KMS-11 (cell line): ENCODE measurements around the gene NHSL1.

Source experiments
- H2AFZ ChIP-seq: fragments of 200-600 bp; sonication (generic); 2 replicates; pipeline ENCODE4 v1.6.1; 2016; ENCODE audit warnings: antibody characterized with exemption, mixed run types, low read depth
- H3K27ac ChIP-seq: fragments of 200-600 bp; sonication (generic); 2 replicates; pipeline ENCODE4 v1.6.1; 2016; ENCODE audit warnings: mild to moderate bottlenecking, mixed run types
- H3K27me3 ChIP-seq: fragments of 200-600 bp; sonication (generic); 2 replicates; pipeline ENCODE4 v1.6.1; 2017; ENCODE audit warnings: mild to moderate bottlenecking, low read depth, mixed run types, moderate library complexity; ENCODE audit not compliant: insufficient read depth
- H3K36me3 ChIP-seq: fragments of 200-600 bp; sonication (generic); 2 replicates; pipeline ENCODE4 v1.6.1; 2017; ENCODE audit warnings: mild to moderate bottlenecking, mixed run types; ENCODE audit not compliant: insufficient read depth
- H3K4me1 ChIP-seq: fragments of 200-600 bp; sonication (generic); 2 replicates; pipeline ENCODE4 v1.6.1; 2016; ENCODE audit warnings: mild to moderate bottlenecking, low read depth, mixed run types; ENCODE audit not compliant: poor library complexity, severe bottlenecking
- H3K4me2 ChIP-seq: fragments of 200-600 bp; sonication (generic); 2 replicates; pipeline ENCODE4 v1.7.0; 2016; ENCODE audit warnings: mild to moderate bottlenecking, mixed run types
- H3K4me3 ChIP-seq: fragments of 200-600 bp; sonication (generic); IDR thresholded peaks from 2 replicates; pipeline ENCODE4 v1.6.1; 2017; ENCODE audit warnings: low read depth, low read length, mixed read lengths; ENCODE audit not compliant: insufficient read depth
- H3K79me2 ChIP-seq: fragments of 200-600 bp; sonication (generic); 2 replicates; pipeline ENCODE4 v1.6.1; 2016; ENCODE audit warnings: low read depth, mixed run types; ENCODE audit not compliant: insufficient read depth
- H3K9ac ChIP-seq: fragments of 200-600 bp; sonication (generic); 2 replicates; pipeline ENCODE4 v1.6.1; 2016; ENCODE audit warnings: mild to moderate bottlenecking, mixed run types
- H4K20me1 ChIP-seq: fragments of 200-600 bp; sonication (generic); 2 replicates; pipeline ENCODE4 v1.6.1; 2016; ENCODE audit warnings: mild to moderate bottlenecking, mixed run types; ENCODE audit not compliant: insufficient read depth
- CTCF ChIP-seq: fragments of 200-600 bp; sonication (generic); conservative IDR thresholded peaks from 2 replicates; pipeline ENCODE4 v1.6.1; 2017; ENCODE audit warnings: low read depth, mild to moderate bottlenecking, antibody characterized with exemption, low read length, moderate library complexity, mixed read lengths

NHSL1 gene

GRCh38 chr6:138538390-138539031 is 39.2 kb upstream of the NHSL1 start:
- Histone ChIP-seq H3K4me3 (no peak overlapping the region), H2AFZ (0 out of 2 replicates have a peak overlapping the region, but pooled peaks have one; percentile 6), H3K27me3 (no peaks in the 10 kb centered on the region), H3K79me2 (no peaks in the 10 kb centered on the region), H3K36me3 (no peaks in the 10 kb centered on the region), H3K9ac (no peak overlapping the region), H3K4me2 (peak overlapping the region; percentile 60), H3K4me1 (peaks cover 18% of the 10 kb centered on the region), H4K20me1 (no peaks in the 10 kb centered on the region), H3K27ac (peak overlapping the region; percentile 10; the same call in 1 of the 2 replicates)
- TF ChIP-seq CTCF, result no peak

GRCh38 chr6:138537106-138537505 is 37.8 kb upstream of the NHSL1 start:
- H3K79me2 ChIP-seq, result no peaks in the 10 kb centered on the region
- H2AFZ ChIP-seq, result no peak overlapping the region
- H3K9ac ChIP-seq, result no peak overlapping the region
- H3K27ac ChIP-seq, result no peak overlapping the region
- H3K4me3 ChIP-seq, result no peak overlapping the region
- H3K4me2 ChIP-seq, result no peak overlapping the region
- no peaks in the 10 kb centered on the region for H3K27me3 ChIP-seq
- peaks cover 18% of the 10 kb centered on the region for H3K4me1 ChIP-seq
- no peaks in the 10 kb centered on the region for H4K20me1 ChIP-seq
- no peak for TF ChIP-seq CTCF
- H3K36me3 ChIP-seq, result no peaks in the 10 kb centered on the region

GRCh38 chr6:138535728-138536455 is 36.6 kb upstream of the NHSL1 start:
- Histone ChIP-seq H3K4me3 (no peak overlapping the region), H2AFZ (no peak overlapping the region), H3K27ac (no peak overlapping the region), H3K27me3 (no peaks in the 10 kb centered on the region), H3K4me1 (peaks cover 18% of the 10 kb centered on the region), H3K9ac (no peak overlapping the region), H4K20me1 (no peaks in the 10 kb centered on the region), H3K4me2 (no peak overlapping the region), H3K36me3 (no peaks in the 10 kb centered on the region), H3K79me2 (no peaks in the 10 kb centered on the region)
- no peak for TF ChIP-seq CTCF

- Histone ChIP-seq H3K27ac (no peak overlapping the region), H3K4me1 (peaks cover 11% of the 10 kb centered on the region), H3K79me2 (no peaks in the 10 kb centered on the region), H4K20me1 (no peaks in the 10 kb centered on the region), H3K4me2 (no peak overlapping the region), H3K36me3 (no peaks in the 10 kb centered on the region), H2AFZ (no peak overlapping the region), H3K27me3 (no peaks in the 10 kb centered on the region), H3K9ac (no peak overlapping the region), H3K4me3 (no peak overlapping the region)
- no peak for TF ChIP-seq CTCF
Observed at GRCh38 chr6:138533667-138534066, 34.4 kb upstream of the NHSL1 start.
